Stimulated activated CD8-positive, alpha-beta memory T cell treated with anti-CD3 and anti-CD28 coated beads, Interleukin-4, amount 100 ng/mL, for 1 hour (primary cell): ENCODE measurements around the gene ABCG1.

Experiments used
- DNase-seq, 2 donors: peaks; one replicate each; pipeline ENCODE4 v3.0.0-alpha.2; 2020; ENCODE audit warnings: low read depth in 2 of 2, low spot score in 1 of 2

ABCG1 gene

GRCh38 chr21:42231756-42232155, 12.8 kb downstream of the ABCG1 start:
- DNase-seq: no peak

DNA sequence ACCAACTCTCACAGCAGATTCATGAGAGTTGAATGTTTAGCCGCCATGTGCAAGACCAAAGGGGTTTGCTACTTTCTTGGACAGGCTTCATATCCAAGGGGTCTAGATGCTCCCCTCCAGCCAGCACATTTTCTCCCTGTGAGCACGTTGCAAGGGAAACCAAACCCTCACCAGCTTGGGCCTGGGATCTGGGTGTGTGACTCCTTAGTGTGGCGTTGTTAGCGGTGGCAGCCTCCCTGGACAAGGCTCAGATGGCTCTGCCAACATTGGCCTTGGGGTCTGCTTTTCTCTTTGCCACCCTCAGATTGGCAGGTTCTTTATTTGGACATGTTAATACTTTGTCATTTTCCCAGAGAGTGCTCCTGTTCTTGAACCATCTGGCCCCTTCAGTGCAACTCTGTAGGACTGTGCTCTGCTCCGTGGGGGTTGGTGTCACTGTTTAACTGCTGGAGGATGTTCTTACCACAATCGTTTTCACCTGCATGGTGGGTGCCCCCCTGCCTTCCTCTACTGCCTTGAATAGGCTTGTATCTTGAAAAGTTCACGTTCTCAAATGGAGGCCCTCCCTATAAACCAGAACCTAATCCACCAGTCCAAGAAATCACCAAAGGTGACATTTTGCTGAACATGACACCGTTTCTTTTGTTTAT, 13.4 kb downstream of the ABCG1 start:
- DNase-seq: no peak

- peak in 1 of 2 donors; percentile 49 for DNase-seq
These were observed 14.4 kb downstream of the ABCG1 start for GRCh38 chr21:42233067-42233961.

DNA sequence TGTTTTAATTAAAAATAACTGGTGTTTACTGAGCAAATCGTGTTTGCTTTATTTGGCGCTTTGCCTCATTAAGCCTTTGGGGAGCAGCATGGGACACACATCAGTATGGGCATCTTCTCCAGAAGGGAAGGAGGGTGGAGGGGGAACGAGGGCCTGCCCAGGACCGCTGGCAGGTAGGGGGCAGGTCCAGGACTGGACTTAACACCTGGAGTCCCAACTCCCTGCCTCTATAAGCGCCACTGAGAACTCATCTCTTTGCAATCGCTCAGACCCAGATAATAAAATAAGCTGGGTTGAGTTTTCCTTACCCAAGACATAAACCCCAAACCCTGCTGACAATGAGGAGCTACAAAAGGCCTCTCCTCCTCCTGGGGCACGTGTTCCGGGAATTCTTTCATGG, 15.1 kb downstream of the ABCG1 start:
- no peak for DNase-seq

DNA sequence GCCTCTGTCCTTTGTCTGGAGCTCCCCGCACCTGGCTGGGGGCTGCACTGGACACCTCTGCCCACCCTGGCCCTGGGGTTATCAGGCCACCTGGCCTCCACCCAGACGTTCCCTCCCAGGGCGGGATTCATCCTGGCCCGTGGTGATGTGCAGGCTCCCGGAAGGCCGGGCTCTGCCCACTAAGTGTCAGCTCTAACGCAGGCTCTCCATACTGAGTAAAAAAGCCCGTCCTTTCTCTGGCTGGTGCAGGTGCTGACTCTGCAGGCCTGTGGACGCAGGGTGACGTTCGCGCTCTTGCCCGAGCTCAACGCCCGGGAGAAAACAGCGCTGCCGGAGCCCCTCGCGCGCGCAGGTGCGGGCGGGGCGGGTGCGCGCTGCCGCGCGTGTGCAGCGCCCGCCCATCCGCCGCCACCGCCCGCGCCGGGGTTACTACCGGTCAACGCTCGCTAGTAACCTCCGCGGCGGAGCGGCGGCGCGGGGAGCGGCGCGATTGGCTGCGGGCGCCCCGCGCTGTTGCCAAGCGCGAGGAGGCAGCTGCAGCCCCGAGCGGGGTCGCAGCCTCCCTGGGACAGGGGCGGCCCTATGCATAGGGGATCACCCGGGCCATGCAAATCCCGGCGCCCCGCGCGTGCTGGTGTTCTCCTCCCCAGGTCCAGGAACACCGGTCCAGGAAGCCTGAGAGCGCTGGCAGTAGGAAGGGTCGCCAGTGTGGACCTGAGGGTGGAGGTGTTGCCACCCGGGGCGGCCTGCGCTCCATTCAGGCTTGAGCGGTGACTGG, 15.7 kb downstream of the ABCG1 start:
- DNase-seq: no peak

GRCh38 chr21:42235593-42235992, 16.7 kb downstream of the ABCG1 start:
- no peak for DNase-seq

GRCh38 chr21:42236014-42236413, 17.1 kb downstream of the ABCG1 start:
- DNase-seq: no peak

- DNase-seq: no peak
These were observed 17.8 kb downstream of the ABCG1 start for GRCh38 chr21:42236693-42237092.

GRCh38 chr21:42237161-42237560, 18.2 kb downstream of the ABCG1 start:
- DNase-seq: no peak

DNA sequence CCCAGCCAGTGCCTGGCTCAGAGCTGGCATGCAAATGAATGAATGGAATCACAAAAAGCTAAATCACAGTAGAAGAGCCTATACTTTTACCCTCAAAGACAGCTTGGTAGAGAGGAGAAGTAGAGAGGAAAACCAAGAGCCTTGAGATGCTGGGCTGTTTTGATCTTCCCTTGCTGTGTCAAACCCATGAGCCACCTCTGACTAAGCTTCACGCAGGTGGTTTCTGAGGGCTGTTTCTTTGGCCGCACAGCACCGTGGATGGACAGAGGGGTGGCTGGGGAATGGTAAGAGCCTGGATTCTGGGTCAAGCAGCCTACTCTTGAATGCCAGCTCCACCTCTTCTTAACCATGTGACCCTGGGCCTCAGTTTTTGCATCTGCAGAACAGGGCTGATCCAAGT, 18.6 kb downstream of the ABCG1 start:
- DNase-seq: no peak

DNA sequence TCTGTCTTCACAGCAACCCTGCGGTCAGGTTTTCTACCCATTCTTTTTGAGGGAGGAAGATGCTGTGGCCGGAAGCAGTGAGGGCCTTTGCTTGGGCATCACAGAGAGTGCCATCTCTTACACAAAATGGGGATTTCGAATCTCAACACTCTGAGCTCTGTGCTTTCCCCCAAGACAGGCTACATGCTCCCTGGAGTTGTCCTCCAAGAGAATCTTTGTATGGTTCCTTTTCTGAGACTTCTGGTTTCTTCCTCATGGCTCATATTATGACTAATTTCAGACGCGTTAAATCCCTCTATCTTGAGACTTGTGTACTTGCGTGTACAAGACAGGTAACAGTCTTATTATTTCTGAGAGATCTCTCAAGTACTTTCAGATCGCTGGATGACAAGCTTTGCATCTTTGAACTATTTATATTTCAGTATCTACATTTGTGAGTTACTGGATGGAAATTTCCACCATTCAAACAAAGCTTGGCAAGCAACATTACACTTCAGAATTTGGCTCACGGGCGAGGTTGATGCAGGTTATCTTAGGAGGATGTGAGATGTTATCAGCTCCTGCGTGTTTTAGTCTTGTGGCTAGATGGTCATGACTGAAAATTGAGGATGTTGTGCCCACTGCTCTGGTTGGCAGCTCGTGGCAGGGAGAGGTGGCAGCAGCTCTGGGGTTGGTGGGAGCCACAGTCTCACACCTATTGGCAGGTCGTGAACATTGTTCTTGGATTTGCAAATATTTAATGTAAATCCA, 19.4 kb downstream of the ABCG1 start:
- DNase-seq: no peak

GRCh38 chr21:42239556-42239955, 20.6 kb downstream of the ABCG1 start:
- DNase-seq: no peak

- DNase-seq: no peak
These were observed 21.0 kb downstream of the ABCG1 start for GRCh38 chr21:42239973-42240372.

DNA sequence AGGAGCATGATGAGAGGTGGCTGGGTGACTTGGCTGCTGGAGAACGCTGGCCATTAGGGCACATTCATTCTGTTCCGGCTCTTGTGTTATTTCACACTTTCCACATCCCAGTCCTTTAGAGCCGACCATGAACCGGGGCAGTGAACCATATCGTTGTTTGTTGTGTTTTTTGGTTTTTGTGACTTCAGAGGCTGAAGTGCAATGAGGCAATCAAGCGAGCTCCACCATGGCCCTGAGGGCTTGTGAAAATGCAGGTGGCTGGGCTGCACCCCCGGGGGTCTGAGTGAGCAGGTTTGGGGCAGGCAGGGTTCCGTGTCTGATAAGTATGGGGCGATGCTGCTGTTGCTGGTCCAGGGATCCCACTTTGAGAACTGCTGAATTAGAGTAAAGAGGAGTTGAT, 23.7 kb downstream of the ABCG1 start:
- DNase-seq: no peak

DNA sequence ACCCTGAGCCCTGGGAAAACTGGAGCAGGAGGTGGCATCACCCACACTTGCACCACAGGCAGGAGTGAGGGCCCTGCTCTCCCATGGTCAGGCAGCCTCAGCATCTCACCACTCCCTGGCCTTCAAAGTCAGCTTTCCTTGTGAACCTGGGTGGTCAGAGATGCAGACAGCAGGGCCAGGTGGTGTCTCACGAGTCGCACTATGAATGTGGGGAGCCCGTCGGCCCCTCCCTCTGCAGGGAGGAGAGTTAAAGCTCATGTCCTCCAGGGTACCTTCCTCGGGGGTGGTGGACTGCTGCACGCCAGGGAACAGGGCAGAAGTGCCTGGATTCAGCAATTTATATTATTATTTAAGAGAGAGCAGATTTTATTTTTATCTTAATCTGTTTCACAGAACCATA, 24.1 kb downstream of the ABCG1 start:
- DNase-seq: no peak

DNA sequence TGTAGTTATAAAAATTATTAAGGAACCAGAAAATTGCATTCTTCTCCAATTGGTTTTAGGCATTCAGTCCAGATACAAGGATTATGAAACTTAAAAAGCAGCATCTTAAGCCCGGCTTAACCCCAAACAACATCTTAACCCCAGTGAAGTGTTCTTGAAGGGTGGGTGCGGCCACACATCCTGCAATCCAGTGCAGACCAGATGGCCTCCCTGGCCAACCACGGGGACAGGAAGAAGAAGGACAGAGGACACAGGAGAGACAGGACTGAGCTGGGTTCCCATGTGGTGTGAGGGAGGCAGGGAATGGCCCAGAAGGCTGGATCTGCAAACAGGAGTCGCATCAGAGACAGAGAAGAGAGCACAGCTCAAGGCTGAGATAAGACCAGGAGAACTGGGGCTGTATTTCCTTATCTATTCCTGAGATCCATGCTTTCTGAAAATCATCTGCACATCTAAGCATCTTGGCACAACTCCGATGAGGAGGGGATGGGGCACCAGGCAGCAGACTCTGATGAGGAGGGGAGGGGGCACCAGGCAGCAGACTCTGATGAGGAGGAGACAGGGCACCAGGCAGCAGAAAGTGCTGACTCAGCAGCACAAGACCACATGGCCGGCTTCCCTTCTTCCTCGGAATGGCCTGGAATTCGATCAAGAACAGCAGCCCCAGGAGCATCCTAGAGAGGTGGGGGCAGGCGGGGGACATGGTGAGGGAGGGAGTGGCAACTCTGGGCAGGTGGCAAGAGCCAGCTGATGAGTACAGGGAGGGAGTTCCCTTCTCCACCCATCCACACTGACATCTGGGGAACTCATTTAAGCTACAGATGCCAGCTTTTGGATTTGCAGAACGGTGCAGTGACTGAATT, 26.6 kb downstream of the ABCG1 start:
- DNase-seq: no peak

DNA sequence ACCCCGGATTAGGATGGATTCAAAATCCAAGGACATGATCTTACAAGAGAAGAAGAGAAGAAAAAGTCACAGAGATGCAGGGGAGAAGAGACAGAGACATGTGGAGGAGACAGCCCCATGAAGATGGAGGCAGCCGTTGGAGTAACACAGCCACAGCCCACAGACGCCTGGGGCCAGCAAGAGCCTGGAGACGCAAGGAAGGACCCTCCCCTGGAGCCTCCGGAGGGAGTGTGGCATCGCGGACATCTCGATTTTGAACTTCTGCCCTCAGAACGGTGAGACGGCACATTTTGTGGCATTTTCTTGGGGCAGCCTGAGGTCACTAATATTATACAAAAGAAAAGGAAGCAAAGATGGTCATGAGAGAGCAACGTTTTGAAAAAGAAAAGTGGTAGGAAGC, 28.8 kb downstream of the ABCG1 start:
- no peak for DNase-seq

- no peak for DNase-seq
These were observed 29.3 kb downstream of the ABCG1 start for GRCh38 chr21:42248241-42248640.

DNA sequence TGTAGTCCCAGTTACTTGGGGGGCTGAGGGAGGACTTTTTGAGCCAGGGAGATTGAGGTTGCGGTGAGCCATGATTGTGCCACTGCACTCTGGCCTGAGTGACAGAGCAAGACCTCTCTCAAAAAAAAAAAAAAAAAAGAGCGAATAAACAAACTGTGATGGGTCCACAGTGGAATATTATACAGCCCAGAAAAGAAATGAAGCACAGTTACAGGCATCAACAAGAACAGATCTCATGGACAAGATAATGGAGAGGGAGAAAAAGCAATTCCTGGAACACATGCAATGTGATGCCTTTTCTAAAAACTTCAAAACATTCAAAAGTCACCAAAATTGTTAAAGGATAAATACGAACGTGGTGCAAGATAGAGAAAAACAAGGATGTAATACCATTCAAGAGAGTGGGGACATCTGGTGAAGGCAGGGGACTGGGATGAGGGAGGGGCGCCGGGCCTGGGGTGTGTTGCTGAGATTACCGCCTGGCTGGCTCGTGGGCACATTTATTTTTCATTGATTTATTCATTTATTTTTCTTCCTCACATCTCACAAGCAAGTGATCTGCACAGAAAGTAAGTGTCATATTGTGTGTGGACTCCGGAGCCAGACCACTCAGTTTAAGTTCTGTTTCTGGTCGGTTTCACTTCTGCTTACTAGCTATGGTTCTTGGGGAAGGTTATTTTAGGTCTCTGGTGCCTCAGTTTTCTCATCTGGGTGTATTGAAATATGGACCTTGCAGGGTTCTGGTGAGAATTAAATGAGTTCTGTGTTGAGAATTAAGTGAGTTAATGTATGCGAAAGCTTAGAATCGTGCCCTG, 30.1 kb downstream of the ABCG1 start:
- DNase-seq: no peak
